Fibroblast of gingiva (primary cell): Measurements from ENCODE around the gene ELANE.
A peak's percentile ranks its signal among the peaks of the same experiment; 100 is the strongest.
"Not testable (repeated sequence)": the region's sequence is repeated elsewhere in the genome, so short reads cannot be mapped to it uniquely, and the experiment has no call there.

Experiments used
- DNase-seq: peaks from one replicate; pipeline ENCODE4 v3.0.0-alpha.2; 2011; ENCODE audit warnings: low read depth

ELANE gene

DNA sequence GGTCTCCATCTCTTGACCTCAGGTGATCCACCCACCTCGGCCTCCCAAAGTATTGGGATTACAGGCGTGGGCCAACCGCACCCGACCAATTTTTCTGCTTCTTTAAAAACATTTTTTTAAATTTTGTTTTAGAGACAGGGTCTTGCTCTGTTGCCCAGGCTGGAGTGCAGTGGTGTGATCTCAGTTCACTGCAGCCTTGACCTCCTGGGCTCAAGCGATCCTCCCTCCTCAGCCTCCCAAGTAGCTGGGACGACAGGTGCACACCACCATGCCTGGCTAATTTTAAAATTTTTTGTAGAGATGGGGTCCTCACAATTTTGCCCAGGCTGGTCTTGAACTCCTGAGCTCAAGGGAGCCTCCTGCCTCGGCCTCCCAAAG is 9.3 kb upstream of the ELANE start:
- DNase-seq, result not testable (repeated sequence)

- no peak for DNase-seq
Observed at GRCh38 chr19:843180-843835, 8.8 kb upstream of the ELANE start.

DNA sequence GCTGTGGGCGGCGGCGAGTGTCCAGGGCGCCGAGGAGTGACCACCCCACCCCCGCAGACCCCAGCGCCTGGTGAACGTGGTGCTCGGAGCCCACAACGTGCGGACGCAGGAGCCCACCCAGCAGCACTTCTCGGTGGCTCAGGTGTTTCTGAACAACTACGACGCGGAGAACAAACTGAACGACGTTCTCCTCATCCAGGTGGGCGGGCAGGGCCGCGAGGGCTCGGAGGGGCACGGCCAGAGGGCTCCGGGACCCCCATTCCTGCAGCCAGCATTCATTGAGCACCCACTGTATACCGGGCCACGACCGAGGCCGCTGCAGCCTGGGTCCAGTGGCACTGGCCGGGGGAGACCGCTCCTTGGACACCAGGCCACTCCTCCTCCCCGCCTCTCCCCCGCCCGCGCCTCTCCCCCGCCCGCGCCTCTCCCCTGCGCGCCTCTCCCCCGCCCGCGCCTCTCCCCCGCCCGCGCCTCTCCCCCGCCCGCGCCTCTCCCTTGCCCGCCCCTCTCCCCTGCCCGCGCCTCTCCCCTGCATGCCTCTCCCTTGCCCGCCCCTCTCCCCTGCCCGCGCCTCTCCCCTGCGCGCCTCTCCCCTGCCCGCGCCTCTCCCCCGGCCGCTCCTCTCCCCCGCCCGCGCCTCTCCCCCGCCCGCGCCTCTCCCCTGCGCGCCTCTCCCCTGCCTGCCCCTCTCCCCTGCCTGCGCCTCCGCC is 8.1 kb upstream of the ELANE start:
- DNase-seq, result no peak

GRCh38 chr19:844546-844971 is 7.5 kb upstream of the ELANE start:
- no peak for DNase-seq

- DNase-seq, result no peak
Observed at GRCh38 chr19:845707-846521, 6.2 kb upstream of the ELANE start.

DNA sequence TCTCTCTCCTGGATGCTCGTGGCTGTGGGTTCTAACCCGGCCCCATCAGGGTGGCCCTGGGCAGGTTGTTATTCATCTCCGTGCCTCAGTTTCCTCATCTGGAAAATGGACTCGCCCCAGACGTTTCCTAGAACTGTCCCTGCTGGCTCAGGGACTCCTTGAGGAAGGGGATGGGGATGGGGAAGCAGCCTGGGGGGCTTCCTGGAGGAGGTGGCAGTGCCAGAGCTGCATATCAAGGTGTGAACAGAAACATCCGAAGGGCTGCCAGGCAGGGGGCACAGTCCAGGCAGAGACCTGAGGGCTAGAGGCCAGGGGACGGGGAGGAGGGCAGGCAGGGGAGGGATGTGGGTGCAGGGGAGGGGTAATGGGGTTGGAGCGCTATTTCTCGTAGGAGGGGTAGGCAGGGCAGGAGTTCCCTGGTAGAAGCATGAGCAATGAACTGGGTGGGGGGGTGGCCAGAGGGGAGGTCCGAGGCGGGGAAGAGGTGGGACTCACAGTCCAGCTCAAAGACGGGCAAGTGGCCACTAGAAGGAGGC is 3.6 kb upstream of the ELANE start:
- no peak for DNase-seq

DNA sequence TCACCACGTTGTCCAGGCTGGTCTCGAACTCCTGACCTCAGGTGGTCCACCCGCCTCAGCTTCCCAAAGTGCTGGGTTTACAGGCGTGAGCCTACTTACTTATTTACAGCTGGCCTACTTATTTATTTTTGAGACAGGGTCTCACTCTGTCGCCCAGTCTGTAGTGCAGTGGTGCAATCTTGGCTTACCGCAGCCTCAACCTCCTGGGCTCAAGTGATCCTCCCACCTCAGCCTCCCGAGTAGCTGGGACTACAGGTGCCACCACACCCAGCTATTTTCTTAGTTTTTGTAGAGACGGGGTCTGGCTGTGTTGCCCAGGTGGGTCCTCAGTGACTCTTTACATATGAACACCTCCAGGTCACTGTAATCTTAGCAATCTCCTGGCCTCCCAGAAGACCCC is 2.9 kb upstream of the ELANE start:
- DNase-seq, result not testable (repeated sequence)

GRCh38 chr19:850221-850978 is 1.7 kb upstream of the ELANE start:
- DNase-seq, result peak; percentile 99

- DNase-seq, result no peak
Observed at GRCh38 chr19:850979-851335, 1.1 kb upstream of the ELANE start.

- no peak for DNase-seq
Observed at GRCh38 chr19:853014-853585, 997 bp downstream of the ELANE start.

DNA sequence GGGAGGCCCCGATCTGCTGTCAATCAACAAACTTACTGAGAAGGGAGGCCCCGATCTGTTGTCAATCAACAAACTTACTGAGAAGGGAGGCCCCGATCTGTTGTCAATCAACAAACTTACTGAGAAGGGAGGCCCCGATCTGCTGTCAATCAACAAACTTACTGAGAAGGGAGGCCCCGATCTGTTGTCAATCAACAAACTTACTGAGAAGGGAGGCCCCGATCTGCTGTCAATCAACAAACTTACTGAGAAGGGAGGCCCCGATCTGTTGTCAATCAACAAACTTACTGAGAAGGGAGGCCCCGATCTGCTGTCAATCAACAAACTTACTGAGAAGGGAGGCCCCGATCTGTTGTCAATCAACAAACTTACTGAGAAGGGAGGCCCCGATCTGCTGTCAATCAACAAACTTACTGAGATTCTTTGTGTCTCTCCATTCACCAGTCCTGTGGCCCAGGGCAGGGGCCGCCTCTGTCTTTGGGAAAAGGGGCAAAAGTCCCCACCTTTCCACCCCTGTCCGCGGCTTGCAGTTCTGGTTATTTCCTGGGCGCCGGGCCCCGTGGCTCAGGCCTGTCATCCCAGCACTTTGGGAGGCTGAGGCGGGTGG is 1.6 kb downstream of the ELANE start:
- not testable (repeated sequence) for DNase-seq

- no peak for DNase-seq
Observed at GRCh38 chr19:854549-854948, 2.4 kb downstream of the ELANE start.

GRCh38 chr19:855142-855541 is 3.0 kb downstream of the ELANE start:
- no peak for DNase-seq

DNA sequence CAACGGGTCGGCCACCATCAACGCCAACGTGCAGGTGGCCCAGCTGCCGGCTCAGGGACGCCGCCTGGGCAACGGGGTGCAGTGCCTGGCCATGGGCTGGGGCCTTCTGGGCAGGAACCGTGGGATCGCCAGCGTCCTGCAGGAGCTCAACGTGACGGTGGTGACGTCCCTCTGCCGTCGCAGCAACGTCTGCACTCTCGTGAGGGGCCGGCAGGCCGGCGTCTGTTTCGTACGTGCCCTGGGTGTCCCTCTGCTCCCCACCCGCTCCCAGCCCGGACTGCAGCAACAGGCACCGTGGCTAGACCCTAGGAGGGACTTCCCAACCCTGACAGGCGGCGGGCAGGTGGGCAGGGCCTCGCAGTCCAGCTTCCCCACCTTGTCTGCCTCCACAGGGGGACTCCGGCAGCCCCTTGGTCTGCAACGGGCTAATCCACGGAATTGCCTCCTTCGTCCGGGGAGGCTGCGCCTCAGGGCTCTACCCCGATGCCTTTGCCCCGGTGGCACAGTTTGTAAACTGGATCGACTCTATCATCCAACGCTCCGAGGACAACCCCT is 3.5 kb downstream of the ELANE start:
- no peak for DNase-seq

GRCh38 chr19:858284-858683 is 6.2 kb downstream of the ELANE start:
- DNase-seq, result no peak

GRCh38 chr19:858868-859843 is 7.1 kb downstream of the ELANE start, which contains the start of gene CFD:
TSS of gene CFD (plus strand) at chr19:859664. CDS start at chr19:859690, 26 bp downstream.
- peak; percentile 84 for DNase-seq

DNA sequence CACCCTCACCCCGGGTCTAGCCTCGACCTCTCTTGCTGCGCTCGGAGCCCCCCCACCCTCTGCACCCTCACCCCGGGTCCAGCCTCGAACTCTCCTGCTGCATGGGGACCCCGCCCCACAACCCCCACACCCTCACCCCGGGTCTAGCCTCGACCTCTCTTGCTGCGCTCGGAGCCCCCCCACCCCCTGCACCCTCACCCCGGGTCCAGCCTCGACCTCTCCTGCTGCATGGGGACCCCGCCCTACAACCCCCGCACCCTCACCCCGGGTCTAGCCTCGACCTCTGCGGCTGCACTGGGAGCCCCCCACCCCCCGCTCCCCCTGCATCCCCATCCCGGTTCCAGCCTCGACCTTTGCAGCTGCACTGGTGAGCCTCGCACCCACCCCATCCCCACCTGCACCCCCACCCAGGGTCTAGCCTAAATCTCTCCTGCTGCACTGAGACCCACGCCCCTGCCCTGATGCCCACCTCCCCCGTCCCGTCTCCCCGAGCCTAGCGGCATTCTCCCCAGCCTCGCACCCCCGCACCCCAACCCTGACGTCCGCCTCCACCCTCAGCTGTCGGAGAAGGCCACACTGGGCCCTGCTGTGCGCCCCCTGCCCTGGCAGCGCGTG is 9.1 kb downstream of the ELANE start:
- no peak for DNase-seq

DNA sequence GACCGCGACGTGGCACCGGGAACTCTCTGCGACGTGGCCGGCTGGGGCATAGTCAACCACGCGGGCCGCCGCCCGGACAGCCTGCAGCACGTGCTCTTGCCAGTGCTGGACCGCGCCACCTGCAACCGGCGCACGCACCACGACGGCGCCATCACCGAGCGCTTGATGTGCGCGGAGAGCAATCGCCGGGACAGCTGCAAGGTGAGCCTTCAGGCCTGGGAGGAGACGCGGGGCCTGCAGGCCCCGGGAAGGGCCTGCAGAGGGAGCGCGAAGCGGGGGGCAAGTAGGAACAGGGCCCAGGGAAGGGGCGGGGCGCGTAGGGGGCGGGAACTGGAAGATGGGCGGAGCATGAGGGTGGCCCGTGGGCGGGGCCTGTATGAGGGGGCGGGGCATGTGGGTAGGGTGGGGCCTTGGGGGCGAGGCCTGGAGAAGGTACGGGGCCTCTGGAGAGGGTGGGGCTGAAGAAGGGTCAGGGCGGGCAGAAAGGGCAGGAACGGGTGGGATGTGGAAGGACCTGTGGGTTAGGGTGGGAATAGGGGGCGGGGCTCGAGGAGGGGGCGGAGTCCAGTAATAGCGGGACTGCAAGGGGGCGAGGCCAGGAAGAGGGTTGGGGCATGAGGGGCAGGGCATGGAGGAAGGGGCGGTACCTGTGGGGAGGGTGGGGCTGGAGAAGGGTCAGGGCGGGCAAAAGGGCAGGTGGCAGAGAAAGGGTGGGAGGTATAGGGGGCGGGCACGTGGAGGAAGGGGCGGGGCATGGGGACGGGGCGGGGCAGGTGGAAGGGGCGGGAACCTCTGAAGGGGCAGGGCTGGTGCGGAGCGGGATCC is 9.9 kb downstream of the ELANE start:
- DNase-seq, result no peak
